Glutamatergic neuron (in vitro differentiated cells): ENCODE results near the gene PHKG2. TPM values are rescaled to one million over a fixed set of nuclear protein-coding genes. Genes with fewer than 3 reads are reported as not detected.
A peak's percentile ranks its signal among the peaks of the same experiment; 100 is the strongest.

ENCODE experiments used
- DNase-seq: peaks from one replicate; pipeline ENCODE4 v3.0.0; 2022
- H3K27ac Mint-ChIP-seq: one replicate; pipeline ENCODE4 v1.8.0; 2020; ENCODE audit warnings: mild to moderate bottlenecking, mixed read lengths, inconsistent platforms; ENCODE audit not compliant: unreplicated experiment
- H3K27me3 Mint-ChIP-seq: one replicate; pipeline ENCODE4 v1.8.0; 2020; ENCODE audit warnings: mild to moderate bottlenecking, moderate library complexity, mixed read lengths, inconsistent platforms; ENCODE audit not compliant: unreplicated experiment
- H3K36me3 Mint-ChIP-seq: one replicate; pipeline ENCODE4 v1.8.0; 2020; ENCODE audit warnings: mild to moderate bottlenecking, mixed read lengths, inconsistent platforms; ENCODE audit not compliant: unreplicated experiment
- H3K4me1 Mint-ChIP-seq: one replicate; pipeline ENCODE4 v1.8.0; 2020; ENCODE audit warnings: mild to moderate bottlenecking, low read depth, mixed read lengths, inconsistent platforms; ENCODE audit not compliant: unreplicated experiment
- H3K4me3 Mint-ChIP-seq: one replicate; pipeline ENCODE4 v1.8.0; 2020; ENCODE audit warnings: mild to moderate bottlenecking, mixed read lengths, inconsistent platforms; ENCODE audit not compliant: unreplicated experiment
- H3K9me3 Mint-ChIP-seq: one replicate; pipeline ENCODE4 v1.8.0; 2020; ENCODE audit warnings: mild to moderate bottlenecking, moderate library complexity, mixed read lengths, inconsistent platforms; ENCODE audit not compliant: unreplicated experiment
- total RNA-seq: library from RNA; stranded (reverse); fragmentation: NEBNext Ultra II Directional; extraction: Animal tissue kit (Norgen Biotek cat#: 25700); gene quantifications from one replicate; pipeline ENCODE4 v1.2.1, GENCODE V29; 2021; ENCODE audit not compliant: unreplicated experiment
- TF ChIP-seq, protein P1 (sequence below): fragments of 200-600 bp; sonication (generic); IDR thresholded peaks from one replicate; pipeline ENCODE4 v1.5.0; 2021; ENCODE audit not compliant: partially characterized antibody, unreplicated experiment

The PHKG2 gene
- total RNA-seq, 1 donor from 2014 or later: 32.6 TPM

DNA sequence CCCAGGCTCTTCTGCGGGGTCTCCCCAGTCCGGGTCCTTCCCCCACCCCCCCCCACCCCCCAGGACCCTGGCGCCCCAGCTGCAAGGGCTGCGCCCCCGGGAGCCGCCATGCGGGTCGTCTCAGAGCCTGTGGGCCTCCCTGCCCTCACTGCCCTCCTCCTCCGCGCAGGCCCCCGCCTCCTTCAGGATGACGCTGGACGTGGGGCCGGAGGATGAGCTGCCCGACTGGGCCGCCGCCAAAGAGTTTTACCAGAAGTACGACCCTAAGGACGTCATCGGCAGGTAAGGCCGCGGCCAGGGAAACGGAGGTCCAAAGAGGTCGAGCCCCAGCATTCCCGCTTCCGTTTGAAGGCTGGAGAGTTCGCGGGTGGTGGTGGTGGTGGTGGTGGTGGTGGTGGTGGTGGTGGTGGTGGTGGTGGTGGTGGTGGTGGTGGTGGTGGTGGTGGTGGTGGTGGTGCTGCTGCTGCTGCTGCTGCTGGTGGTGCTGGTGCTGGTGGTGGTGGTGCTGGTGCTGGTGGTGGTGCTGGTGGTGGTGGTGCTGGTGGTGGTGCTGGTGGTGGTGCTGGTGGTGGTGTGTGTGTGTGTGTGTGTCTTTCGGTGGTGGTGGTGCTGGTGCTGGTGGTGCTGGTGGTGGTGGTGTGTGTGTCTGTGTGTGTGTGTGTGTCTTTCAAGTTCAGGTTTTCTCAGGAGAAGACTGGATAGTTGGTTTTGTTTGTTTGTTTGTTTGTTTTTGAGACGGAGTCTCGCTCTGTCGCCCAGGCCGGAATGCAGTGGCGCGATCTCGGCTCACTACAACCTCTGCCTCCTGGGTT is 615 bp downstream of the PHKG2 start:
- peaks cover 12% of the 10 kb centered on the region for H3K9me3 Mint-ChIP-seq
- TF ChIP-seq, protein P1, sequence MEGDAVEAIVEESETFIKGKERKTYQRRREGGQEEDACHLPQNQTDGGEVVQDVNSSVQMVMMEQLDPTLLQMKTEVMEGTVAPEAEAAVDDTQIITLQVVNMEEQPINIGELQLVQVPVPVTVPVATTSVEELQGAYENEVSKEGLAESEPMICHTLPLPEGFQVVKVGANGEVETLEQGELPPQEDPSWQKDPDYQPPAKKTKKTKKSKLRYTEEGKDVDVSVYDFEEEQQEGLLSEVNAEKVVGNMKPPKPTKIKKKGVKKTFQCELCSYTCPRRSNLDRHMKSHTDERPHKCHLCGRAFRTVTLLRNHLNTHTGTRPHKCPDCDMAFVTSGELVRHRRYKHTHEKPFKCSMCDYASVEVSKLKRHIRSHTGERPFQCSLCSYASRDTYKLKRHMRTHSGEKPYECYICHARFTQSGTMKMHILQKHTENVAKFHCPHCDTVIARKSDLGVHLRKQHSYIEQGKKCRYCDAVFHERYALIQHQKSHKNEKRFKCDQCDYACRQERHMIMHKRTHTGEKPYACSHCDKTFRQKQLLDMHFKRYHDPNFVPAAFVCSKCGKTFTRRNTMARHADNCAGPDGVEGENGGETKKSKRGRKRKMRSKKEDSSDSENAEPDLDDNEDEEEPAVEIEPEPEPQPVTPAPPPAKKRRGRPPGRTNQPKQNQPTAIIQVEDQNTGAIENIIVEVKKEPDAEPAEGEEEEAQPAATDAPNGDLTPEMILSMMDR: no peak
- peak; percentile 66 for DNase-seq

DNA sequence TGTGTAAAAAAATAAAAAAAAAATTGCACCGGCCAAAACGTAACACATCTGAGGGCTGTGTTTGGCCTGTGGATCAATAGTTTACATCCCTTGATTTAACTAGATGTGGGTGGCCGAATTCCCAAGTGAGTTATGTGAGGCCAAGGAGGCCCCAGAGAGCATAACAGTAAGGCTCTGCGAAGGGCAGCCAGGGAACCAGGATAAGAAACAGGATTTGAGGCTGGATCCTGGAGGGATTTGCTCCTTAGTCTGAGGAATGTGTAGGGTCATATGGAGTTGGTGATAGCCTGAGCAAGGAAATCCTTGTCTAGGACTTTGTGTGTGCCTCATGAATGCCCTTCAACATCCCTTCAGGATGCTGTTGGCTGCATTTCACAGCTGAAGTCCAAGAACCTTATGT is 2.0 kb downstream of the PHKG2 start:
- Mint-ChIP-seq H3K27me3 (peaks cover 9% of the 10 kb centered on the region), H3K4me1 (peaks cover 4% of the 10 kb centered on the region), H3K36me3 (peaks cover 2% of the 10 kb centered on the region), H3K4me3 (no peak overlapping the region), H3K27ac (no peak overlapping the region), H3K9me3 (peaks cover 9% of the 10 kb centered on the region)
- TF ChIP-seq, protein P1: no peak
- DNase-seq: no peak

More for the DNA sequence above, 615 bp downstream of the PHKG2 start:
- peak overlapping the region; percentile 96 for H3K4me3 Mint-ChIP-seq
- peaks cover 4% of the 10 kb centered on the region for H3K4me1 Mint-ChIP-seq
- H3K36me3 Mint-ChIP-seq: peaks cover 4% of the 10 kb centered on the region
- peak overlapping the region; percentile 74 for H3K27ac Mint-ChIP-seq
- peaks cover 9% of the 10 kb centered on the region for H3K27me3 Mint-ChIP-seq

DNA sequence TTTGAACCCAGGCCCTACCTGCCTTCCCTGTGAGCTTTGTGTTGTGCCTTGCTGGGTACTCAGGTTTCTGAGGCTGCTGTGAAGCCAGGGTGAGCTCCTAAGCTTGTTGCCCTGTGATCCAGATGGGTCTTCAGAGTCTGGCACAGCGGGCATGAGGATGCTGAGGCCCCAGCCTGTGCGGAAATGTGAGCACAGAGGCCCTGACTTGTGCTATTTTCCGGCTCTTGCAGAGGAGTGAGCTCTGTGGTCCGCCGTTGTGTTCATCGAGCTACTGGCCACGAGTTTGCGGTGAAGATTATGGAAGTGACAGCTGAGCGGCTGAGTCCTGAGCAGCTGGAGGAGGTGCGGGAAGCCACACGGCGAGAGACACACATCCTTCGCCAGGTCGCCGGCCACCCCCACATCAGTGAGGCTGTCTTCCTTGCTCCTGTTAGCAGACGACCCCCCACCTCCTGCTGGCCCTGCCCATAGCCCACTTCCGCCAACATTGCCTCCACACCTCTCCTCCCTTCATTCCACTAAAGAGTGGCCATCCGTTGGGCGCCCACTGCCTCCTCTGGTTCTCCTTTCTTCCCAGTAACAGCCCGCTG is 2.7 kb downstream of the PHKG2 start:
- H3K9me3 Mint-ChIP-seq: peaks cover 8% of the 10 kb centered on the region
- peaks cover 9% of the 10 kb centered on the region for H3K27me3 Mint-ChIP-seq
- DNase-seq: no peak
- TF ChIP-seq, protein P1: no peak
- no peak overlapping the region for H3K4me3 Mint-ChIP-seq
- H3K4me1 Mint-ChIP-seq: peaks cover 4% of the 10 kb centered on the region
- H3K27ac Mint-ChIP-seq: peak overlapping the region; percentile 29
- no peaks in the 10 kb centered on the region for H3K36me3 Mint-ChIP-seq

DNA sequence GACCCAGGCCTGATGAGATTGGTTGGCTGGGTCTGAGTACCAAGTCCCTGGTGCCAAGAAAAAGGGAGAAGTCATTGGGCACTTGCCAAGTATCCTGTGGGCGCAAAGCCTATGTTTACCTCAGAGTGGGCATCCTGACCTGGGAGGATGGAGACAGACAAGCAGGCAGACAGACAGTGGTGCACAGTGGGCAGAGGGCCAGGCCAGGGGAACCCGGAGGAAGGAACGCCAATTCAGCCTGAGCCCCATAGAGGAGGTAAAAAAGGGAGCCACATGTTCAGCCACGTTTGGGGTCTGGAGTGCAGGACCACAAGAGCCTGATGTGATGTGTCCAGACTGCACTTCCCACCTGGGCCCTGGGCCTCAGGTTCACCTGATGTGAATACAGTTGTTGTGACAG is 5.4 kb downstream of the PHKG2 start:
- H3K27me3 Mint-ChIP-seq: peaks cover 4% of the 10 kb centered on the region
- H3K4me1 Mint-ChIP-seq: peaks cover 2% of the 10 kb centered on the region
- H3K36me3 Mint-ChIP-seq: no peaks in the 10 kb centered on the region
- TF ChIP-seq, protein P1: no peak
- H3K27ac Mint-ChIP-seq: no peak overlapping the region
- no peak for DNase-seq
- peaks cover 2% of the 10 kb centered on the region for H3K9me3 Mint-ChIP-seq
- H3K4me3 Mint-ChIP-seq: no peak overlapping the region
